Muscle of leg (tissue), 11 donors: ENCODE data around the gene KLC1. TPM values are rescaled to one million over a fixed set of nuclear protein-coding genes. Genes with fewer than 3 reads are reported as not detected.
A peak's percentile ranks its signal among the peaks of the same experiment; 100 is the strongest.

ENCODE experiments used
- DNase-seq: peaks from one replicate; pipeline ENCODE4 v3.0.0; 2013
- H3K27ac ChIP-seq: one replicate; pipeline ENCODE4 v1.5.1; 2013; ENCODE audit warnings: mild to moderate bottlenecking, low read length, control low read depth
- H3K27me3 ChIP-seq: one replicate; pipeline ENCODE4 v1.6.1; 2013; ENCODE audit warnings: low read length; ENCODE audit not compliant: control insufficient read depth, insufficient read depth
- H3K36me3 ChIP-seq: one replicate; pipeline ENCODE4 v1.6.1; 2013; ENCODE audit warnings: low read length; ENCODE audit not compliant: control insufficient read depth, insufficient read depth
- H3K4me1 ChIP-seq: one replicate; pipeline ENCODE4 v1.6.1; 2013; ENCODE audit warnings: low read length; ENCODE audit not compliant: control insufficient read depth, insufficient read depth
- H3K4me3 ChIP-seq: one replicate; pipeline ENCODE4 v1.5.1; 2013; ENCODE audit warnings: low read length, control low read depth
- H3K9me3 ChIP-seq: replicated peaks from 2 replicates; pipeline ENCODE4 v1.6.1; 2013; ENCODE audit warnings: low read depth, low read length; ENCODE audit not compliant: control insufficient read depth
- WGBS: methylation state at CpG from one replicate; pipeline ENCODE4 v1.1.5; 2013; ENCODE audit warnings: missing lambda C conversion rate; ENCODE audit not compliant: insufficient coverage; 5-methylcytosine and 5-hydroxymethylcytosine counted together
- polyA plus RNA-seq, 8 donors: library from polyadenylated mRNA; unstranded; fragments of 120-200 nt; gene quantifications; one replicate each; pipeline versions ENCODE4 v1.2.1 to v1.2.3, GENCODE V29; 2013; ENCODE audit warnings: inconsistent platforms in 1 of 8, low replicate concordance in 1 of 8; ENCODE audit not compliant: insufficient read length in 8 of 8, insufficient read depth in 1 of 8
- total RNA-seq: library from RNA; stranded (reverse); fragments of 120-200 nt; gene quantifications from one replicate; pipeline ENCODE4 v1.2.4, GENCODE V29; 2013

The KLC1 gene
- total and polyA plus RNA-seq, 9 donors, result 82.9 to 115 (median 104) TPM

- 90% methylated on average over 7 of the region's 15 CpGs for WGBS
- Histone ChIP-seq H3K4me3 (no peak overlapping the region), H3K4me1 (peaks cover 33% of the 10 kb centered on the region), H3K9me3 (no peaks in the 10 kb centered on the region), H3K27ac (no peak overlapping the region), H3K36me3 (peaks cover 46% of the 10 kb centered on the region), H3K27me3 (no peaks in the 10 kb centered on the region)
- DNase-seq, result no peak
Measured at GRCh38 chr14:103709814-103710213, 80.8 kb downstream of the KLC1 start.

DNA sequence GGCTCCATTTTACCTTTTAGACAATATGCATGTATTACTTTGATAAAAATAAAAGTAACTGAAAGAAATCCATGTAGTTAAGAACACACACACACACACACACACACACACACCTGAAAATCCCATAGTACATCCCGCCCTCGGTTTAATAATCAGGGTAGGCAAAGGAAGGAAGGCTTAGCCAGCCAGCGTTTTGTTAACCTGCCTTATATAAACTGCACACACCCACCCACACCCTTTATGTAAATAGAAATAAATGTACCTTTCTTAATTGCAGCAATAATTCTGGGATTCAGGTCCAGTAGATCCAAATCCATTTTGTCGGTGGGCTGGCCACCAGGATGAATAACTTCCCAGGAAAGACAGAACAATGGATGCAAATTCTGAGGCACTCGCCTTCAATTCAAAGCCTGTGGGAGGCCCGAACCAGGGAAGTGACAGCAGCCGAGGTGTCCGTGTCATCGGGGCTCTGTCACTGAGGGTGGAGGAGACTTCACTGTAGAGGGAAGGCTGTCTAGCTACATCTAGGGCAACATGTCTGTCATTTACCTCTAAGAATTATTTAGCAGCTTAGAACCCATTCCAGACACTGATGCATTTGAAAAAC is 81.9 kb downstream of the KLC1 start:
- peaks cover 33% of the 10 kb centered on the region for H3K4me1 ChIP-seq
- WGBS, result 88% methylated on average over 3 of the region's 9 CpGs

DNA sequence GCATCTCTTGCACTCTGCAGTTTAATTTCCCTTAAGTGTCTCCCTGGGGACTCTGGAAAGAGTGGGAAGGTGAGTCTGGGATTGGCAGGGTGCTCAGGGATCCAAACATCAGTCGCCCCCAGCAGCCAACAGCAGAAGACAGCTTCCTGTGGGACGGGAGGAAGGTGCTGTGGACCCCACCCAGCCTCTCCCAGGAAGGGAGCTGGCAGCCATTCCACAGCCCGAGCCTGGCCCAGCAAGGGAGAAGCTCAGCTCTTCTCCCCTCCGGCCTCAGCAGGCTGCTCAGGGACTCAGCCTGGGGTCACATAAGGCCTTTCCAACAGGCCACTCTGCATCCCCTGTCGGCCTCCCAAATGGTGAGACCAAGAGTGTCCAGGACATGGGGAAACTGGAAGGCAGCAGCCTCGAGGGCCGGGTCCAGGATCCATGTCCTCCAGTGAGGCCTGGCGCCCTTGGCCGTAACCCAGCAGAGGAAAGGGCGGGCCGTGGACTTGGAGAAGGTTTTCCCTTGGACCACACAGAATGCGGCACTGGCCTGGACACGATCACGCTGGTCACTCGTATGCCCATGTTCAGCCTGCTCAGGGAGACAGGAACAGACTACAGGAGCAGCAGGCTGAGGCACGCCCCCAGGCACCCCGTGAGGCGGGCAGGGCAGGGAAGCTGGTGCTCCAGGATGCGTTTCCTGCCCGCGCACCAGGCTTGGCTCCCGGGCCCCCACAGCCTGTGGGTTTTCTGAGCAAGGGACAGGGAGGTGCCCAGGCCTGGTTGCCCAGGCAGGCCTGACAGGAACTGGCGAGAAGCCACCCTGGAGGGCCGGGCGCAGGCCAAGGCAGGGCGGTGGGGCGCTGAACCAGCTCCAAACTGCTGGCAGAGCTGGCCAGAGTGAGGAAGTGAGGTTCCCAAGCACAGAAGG is 82.8 kb downstream of the KLC1 start:
- peak overlapping the region; percentile 35 for H3K27ac ChIP-seq

More for the DNA sequence above, 81.9 kb downstream of the KLC1 start:
- H3K4me3 ChIP-seq, result no peak overlapping the region
- no peaks in the 10 kb centered on the region for H3K27me3 ChIP-seq
- DNase-seq, result no peak
- H3K27ac ChIP-seq, result no peak overlapping the region
- H3K9me3 ChIP-seq, result no peaks in the 10 kb centered on the region
- H3K36me3 ChIP-seq, result peaks cover 36% of the 10 kb centered on the region

DNA sequence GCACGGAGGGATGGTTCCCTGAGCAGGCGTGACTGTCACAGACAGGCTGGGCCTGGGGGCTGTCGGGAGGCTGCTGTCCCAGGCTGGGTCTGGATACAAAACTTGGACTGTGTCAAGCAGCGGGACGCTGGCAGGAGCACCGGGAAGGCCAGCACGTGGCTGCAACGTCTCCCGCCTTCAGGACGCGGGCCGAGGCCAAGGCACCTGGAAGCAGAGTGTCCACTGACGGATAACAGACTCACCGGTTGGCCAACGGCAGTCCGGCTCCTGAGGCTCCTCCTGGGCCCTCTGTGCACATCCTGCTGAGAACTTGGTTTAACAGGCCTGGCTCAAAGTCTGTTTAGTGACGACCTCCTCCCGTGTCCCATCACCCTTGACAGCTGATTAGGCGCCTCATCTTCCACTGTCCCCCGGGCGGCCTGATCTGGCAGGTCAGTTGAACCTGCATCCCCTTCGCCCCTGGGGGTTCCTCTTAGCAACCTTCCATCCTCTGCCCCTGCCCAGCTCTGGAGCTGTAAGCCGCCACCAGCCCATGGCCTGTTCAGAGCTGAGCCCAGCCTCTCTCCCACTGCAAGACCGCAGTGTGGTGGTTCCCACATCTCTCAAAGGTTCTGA is 83.7 kb downstream of the KLC1 start:
- H3K36me3 ChIP-seq, result peaks cover 23% of the 10 kb centered on the region
- H3K27me3 ChIP-seq, result no peaks in the 10 kb centered on the region
- no peak overlapping the region for H3K4me3 ChIP-seq
- no peak overlapping the region for H3K27ac ChIP-seq
- H3K9me3 ChIP-seq, result no peaks in the 10 kb centered on the region
- DNase-seq, result no peak
- H3K4me1 ChIP-seq, result peaks cover 47% of the 10 kb centered on the region
- WGBS, result 61% methylated on average over 23 of the region's 24 CpGs

More for the DNA sequence above, 82.8 kb downstream of the KLC1 start:
- no peak overlapping the region for H3K4me3 ChIP-seq
- WGBS, result 73% methylated on average over 26 of the region's 27 CpGs
- no peaks in the 10 kb centered on the region for H3K27me3 ChIP-seq
- no peak for DNase-seq
- peaks cover 27% of the 10 kb centered on the region for H3K36me3 ChIP-seq
- H3K4me1 ChIP-seq, result peaks cover 37% of the 10 kb centered on the region
- no peaks in the 10 kb centered on the region for H3K9me3 ChIP-seq

DNA sequence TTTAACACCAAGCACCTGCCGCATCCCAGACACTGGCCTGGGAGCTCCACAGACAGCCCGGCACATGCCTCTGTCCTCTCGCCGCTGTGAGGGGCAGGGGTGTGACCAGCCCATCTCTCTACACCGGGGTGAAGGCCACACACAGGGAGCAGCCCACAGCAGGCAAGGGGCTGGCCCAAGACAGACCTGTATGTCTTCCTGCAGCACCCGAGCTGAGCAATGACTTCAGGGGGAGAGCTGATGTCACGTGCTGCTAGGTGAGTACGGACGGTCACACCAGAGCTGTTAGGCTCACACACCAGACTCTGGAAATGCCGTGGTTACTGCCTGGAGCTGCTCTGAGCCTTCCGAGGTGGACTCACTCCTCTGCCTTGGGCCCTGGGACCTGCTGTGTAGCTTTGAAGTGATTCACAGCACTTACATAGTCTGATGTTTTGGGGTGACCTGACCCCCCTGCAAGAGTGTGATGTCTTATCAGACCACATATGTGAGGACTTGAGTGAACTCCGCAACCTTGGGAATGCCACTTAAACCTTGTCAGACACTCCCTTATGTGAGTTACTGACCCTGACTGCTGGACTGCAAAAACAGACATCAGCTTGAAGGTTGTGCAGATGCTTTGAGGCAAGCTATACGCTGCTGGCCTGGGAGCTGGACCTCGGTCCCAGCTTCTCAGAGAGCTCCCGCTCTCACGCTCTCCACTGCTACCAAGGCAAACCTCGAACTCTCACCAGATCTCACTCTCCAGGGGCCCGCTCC is 84.5 kb downstream of the KLC1 start:
- Histone ChIP-seq H3K27ac (no peak overlapping the region), H3K36me3 (peaks cover 16% of the 10 kb centered on the region), H3K9me3 (no peaks in the 10 kb centered on the region), H3K4me3 (no peak overlapping the region), H3K4me1 (peaks cover 55% of the 10 kb centered on the region), H3K27me3 (no peaks in the 10 kb centered on the region)
- no peak for DNase-seq
- WGBS, result 74% methylated on average over 16 of the region's 18 CpGs

- H3K4me1 ChIP-seq, result peaks cover 60% of the 10 kb centered on the region
- H3K4me3 ChIP-seq, result peak overlapping the region; percentile 41
- WGBS, result 63% methylated on average over 11 of the region's 16 CpGs
Measured at GRCh38 chr14:103714063-103714724, 85.2 kb downstream of the KLC1 start.

DNA sequence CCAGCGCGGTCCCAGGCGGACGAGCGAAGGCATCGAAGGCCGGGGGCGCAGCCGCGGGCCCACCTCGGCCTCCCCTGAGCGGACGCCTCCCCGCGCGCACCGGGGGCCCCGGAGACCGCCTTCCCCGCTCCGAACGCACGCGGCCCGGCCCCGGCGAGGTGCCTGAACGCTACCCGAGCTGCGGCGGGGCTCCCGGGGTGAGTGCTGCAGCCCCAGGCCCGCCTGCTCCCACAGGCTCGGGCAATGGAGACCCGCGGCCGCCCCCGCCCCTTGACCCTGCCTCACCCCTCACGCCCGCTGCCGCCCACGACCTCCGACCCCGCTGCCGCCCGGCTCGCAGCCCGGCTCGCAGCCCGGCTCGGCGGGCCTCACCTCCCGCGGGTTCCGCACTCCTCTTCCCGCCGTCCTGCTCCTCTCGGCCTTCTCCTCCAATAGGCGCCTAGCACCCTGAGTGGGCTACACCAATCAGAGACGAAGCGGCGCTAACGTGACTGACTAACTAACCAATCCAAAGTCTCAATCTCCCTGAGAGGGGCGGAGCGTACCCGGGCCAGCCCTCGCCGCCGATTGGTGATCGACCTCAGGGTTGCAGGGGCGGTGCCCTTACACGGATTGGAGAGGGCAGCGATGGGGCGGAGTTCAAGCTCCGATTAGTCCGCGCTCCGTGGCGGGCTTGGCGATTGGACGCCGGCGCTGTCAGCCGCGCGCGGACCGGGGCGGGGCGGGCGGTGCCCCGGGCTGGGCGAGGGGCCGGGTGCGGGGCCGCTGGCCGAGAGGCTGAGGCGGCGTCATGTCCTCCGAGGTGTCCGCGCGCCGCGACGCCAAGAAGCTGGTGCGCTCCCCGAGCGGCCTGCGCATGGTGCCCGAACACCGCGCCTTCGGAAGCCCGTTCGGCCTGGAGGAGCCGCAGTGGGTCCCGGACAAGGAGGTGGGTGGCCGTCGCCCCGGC is 86.3 kb downstream of the KLC1 start, which contains the start of the genes XRCC3 and ZFYVE21:
Gene XRCC3 (minus strand): TSS at position 400 of the 949 bp plus-strand sequence. CDS start 4,364 bp downstream, outside the sequence.
Gene ZFYVE21 (plus strand): TSS at position 759 of the 949 bp plus-strand sequence. CDS start 32 bp downstream, at position 791.
- Histone ChIP-seq H3K9me3 (no peaks in the 10 kb centered on the region), H3K27me3 (no peaks in the 10 kb centered on the region), H3K4me3 (peak within 1 kb of the TSS; percentile 65), H3K36me3 (peaks cover 11% of the 10 kb centered on the region), H3K27ac (peak within 1 kb of the TSS; percentile 77), H3K4me1 (peaks cover 69% of the 10 kb centered on the region)
- DNase-seq, result peak; percentile 100
- under 1% methylated on average over 121 of the region's 121 CpGs for WGBS

More at GRCh38 chr14:103714063-103714724, 85.2 kb downstream of the KLC1 start:
- H3K27me3 ChIP-seq, result no peaks in the 10 kb centered on the region
- no peak for DNase-seq
- H3K27ac ChIP-seq, result no peak overlapping the region
- H3K36me3 ChIP-seq, result peaks cover 10% of the 10 kb centered on the region
- no peaks in the 10 kb centered on the region for H3K9me3 ChIP-seq

DNA sequence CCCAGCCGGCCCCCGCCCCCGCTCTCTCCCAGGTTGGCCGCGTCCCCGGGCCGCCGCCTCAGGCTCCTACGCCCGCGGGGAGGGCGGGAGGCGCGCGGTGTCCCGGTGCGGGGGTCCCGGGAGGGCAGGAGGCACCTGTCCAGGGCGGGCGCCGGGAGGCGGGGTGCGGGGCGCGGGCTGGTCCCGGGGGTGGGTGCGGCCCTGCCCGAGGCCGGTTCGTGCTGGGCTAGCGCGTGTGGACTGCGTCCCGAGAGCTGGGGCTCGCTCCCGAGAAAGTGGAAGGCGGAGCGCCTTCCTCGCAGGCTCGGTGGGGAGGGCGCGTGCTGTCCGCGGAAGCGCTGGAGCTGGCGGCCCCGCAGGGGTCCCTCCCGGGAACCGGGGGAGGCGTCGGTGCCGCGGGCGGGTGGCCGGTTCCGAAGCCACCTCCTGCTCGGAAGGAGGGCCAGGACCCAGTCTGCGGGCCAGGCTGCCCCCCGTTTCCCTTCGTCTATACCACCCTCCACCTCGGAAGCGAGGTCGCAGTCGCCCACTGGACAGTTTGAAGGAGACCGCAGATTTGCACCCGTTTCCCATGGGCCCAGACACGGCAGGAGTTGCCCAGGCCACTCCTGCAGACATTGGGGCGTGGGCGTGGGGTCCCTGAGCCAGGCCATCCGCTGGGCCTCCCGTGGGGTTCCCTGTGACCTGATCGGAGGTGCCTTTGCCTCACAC is 87.2 kb downstream of the KLC1 start:
- Histone ChIP-seq H3K4me1 (peaks cover 70% of the 10 kb centered on the region), H3K27me3 (no peaks in the 10 kb centered on the region), H3K27ac (no peak overlapping the region), H3K4me3 (peak overlapping the region; percentile 65), H3K36me3 (peaks cover 15% of the 10 kb centered on the region), H3K9me3 (no peaks in the 10 kb centered on the region)
- DNase-seq, result no peak
- under 1% methylated on average over 64 of the region's 72 CpGs for WGBS
